ENCODE results near the gene ARFGAP3. TPM values are rescaled to one million over a fixed set of nuclear protein-coding genes. Genes with fewer than 3 reads are reported as not detected.

The ARFGAP3 gene
- total RNA-seq, 1 donor from 2014 or later, result 28.4 TPM

DNA sequence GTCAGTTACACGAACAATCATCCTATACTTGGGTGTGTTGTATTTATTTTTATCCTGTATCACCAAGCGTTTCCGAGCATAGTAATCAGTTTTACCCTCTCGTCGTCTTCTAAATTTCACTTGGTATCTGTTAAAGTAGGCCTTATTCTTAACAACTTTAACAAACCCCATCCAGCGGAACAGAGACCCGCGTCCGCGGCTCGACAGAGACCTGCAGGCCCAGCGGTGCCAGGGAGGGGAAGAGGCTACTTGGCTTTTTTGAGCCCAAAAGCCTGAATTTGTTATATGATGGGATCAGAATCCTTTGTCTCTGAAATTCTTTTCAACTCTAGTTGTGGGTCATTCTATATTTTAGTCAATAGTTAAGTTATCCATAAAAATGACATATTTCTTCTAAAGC lies 79.9 kb downstream of the ARFGAP3 start:
- H3K27ac Mint-ChIP-seq (ENCODE audit: unreplicated experiment), result no peak overlapping the region
- no peak overlapping the region for H3K4me3 Mint-ChIP-seq
- H3K36me3 Mint-ChIP-seq (ENCODE audit: low read depth), result no peaks in the 10 kb centered on the region
- no peaks in the 10 kb centered on the region for H3K27me3 Mint-ChIP-seq (ENCODE audit: low read depth)
- H3K9me3 Mint-ChIP-seq, result no peaks in the 10 kb centered on the region
- peaks cover 4% of the 10 kb centered on the region for H3K4me1 Mint-ChIP-seq
- TF ChIP-seq, protein P1, sequence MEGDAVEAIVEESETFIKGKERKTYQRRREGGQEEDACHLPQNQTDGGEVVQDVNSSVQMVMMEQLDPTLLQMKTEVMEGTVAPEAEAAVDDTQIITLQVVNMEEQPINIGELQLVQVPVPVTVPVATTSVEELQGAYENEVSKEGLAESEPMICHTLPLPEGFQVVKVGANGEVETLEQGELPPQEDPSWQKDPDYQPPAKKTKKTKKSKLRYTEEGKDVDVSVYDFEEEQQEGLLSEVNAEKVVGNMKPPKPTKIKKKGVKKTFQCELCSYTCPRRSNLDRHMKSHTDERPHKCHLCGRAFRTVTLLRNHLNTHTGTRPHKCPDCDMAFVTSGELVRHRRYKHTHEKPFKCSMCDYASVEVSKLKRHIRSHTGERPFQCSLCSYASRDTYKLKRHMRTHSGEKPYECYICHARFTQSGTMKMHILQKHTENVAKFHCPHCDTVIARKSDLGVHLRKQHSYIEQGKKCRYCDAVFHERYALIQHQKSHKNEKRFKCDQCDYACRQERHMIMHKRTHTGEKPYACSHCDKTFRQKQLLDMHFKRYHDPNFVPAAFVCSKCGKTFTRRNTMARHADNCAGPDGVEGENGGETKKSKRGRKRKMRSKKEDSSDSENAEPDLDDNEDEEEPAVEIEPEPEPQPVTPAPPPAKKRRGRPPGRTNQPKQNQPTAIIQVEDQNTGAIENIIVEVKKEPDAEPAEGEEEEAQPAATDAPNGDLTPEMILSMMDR (conservative IDR thresholded peaks at IDR 0.05), result no peak
- DNase-seq (ENCODE audit: low read depth, low spot score), result no peak

DNA sequence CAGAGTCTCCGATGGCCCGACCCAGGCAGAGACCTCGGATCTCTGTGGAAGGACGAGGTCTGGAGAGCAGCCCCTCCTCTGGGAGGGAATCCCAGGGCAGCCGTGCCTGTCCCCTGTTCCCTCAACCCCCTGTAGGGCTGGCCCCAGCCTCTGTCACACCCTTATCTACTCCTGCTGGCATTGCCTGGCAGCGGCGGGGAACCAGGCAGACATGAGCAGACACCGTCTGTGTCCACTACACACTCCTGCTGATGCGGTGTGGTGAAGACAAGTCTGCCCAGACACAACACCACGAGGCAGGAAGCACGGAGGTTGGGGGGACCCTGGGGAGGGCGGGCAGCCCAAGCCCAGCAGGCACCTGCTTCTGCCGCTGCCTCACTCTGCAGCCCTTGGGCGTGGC lies 83.9 kb downstream of the ARFGAP3 start:
- Mint-ChIP-seq H3K4me1 (peaks cover 3% of the 10 kb centered on the region), H3K36me3 (ENCODE audit: low read depth) (no peaks in the 10 kb centered on the region), H3K27me3 (ENCODE audit: low read depth) (no peaks in the 10 kb centered on the region), H3K27ac (ENCODE audit: unreplicated experiment) (no peak overlapping the region), H3K4me3 (no peak overlapping the region), H3K9me3 (no peaks in the 10 kb centered on the region)
- TF ChIP-seq, protein P1 (conservative IDR thresholded peaks at IDR 0.05), result no peak
- no peak for DNase-seq (ENCODE audit: low read depth, low spot score)

DNA sequence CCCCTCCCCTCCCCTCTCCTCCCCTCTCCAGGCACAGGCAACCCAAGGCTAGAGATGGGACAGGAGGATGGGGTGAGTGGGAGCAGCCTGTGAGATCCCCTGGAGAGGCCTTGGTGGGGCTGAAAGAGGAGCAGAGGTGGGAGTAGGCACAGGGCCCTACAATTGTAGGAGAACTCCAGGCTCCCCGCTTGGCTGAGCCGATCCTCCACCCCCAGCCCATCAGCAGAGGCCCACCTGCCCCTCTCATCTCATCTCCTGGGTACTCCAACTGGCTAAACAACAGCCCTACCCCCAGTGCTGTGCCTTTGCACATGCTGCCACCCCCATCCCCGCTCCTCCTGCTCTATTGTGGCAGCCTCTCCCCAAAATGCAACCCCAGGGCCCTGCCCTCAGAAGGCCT lies 84.4 kb downstream of the ARFGAP3 start:
- peaks cover 3% of the 10 kb centered on the region for H3K4me1 Mint-ChIP-seq

DNA sequence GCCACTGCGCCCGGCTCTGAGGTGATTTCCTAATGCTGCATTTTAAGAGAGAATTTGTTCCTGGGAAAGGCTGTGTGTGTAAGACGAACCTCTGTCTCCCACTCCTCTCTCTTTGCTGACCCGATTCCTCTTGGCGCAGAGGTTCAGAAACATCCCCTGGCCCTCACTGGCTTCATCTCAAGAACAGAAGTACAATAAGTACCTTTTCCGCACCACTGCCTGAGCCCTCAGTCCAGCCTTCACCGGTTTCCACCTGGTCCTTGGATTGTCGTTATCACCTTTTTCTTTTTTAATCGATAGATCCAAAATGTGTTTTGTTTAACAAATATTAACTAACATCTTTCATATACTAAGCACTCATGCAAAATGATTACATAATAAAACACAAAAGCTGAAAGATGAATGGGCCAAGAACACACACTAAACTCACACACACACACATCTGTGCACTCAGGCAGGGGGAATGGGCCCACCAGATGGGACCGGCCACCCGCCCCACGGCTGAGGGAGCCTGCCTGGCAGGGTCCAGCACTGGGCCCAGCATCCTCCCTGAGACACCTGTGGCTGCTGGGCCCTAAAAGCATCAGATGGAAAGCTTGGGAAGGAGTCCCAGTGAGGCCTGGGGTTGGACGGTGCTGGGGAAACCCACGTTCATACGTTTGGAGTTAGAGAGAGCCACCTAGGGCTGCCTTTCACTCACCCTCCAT lies 86.0 kb downstream of the ARFGAP3 start:
- H3K4me3 Mint-ChIP-seq, result no peak overlapping the region
- no peaks in the 10 kb centered on the region for H3K27me3 Mint-ChIP-seq (ENCODE audit: low read depth)
- no peaks in the 10 kb centered on the region for H3K9me3 Mint-ChIP-seq
- peaks cover 3% of the 10 kb centered on the region for H3K4me1 Mint-ChIP-seq
- no peaks in the 10 kb centered on the region for H3K36me3 Mint-ChIP-seq (ENCODE audit: low read depth)
- TF ChIP-seq, protein P1 (conservative IDR thresholded peaks at IDR 0.05), result no peak
- H3K27ac Mint-ChIP-seq (ENCODE audit: unreplicated experiment), result peak overlapping the region; percentile 15
- DNase-seq (ENCODE audit: low read depth, low spot score), result no peak

More for the DNA sequence above, 84.4 kb downstream of the ARFGAP3 start:
- Mint-ChIP-seq H3K36me3 (ENCODE audit: low read depth) (no peaks in the 10 kb centered on the region), H3K27ac (ENCODE audit: unreplicated experiment) (no peak overlapping the region), H3K27me3 (ENCODE audit: low read depth) (no peaks in the 10 kb centered on the region), H3K4me3 (no peak overlapping the region), H3K9me3 (no peaks in the 10 kb centered on the region)
- TF ChIP-seq, protein P1 (conservative IDR thresholded peaks at IDR 0.05), result no peak
- DNase-seq (ENCODE audit: low read depth, low spot score), result no peak

DNA sequence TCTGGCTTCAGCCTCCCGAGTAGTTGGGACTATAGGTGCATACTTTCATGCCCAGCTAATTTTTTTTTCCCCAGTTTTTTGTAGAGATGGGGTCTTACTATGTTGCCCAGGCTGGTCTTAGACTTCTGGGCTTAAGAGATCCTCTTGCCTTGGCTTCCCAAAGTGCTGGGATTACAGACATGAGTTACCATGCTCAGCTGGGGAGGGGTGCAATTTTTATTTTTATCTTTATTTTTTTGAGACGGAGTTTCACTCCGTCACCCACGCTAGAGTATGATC lies 86.7 kb downstream of the ARFGAP3 start:
- H3K9me3 Mint-ChIP-seq, result no peaks in the 10 kb centered on the region

More for the DNA sequence above, 86.7 kb downstream of the ARFGAP3 start:
- Mint-ChIP-seq H3K27ac (ENCODE audit: unreplicated experiment) (no peak overlapping the region), H3K36me3 (ENCODE audit: low read depth) (no peaks in the 10 kb centered on the region), H3K4me3 (no peak overlapping the region), H3K4me1 (peaks cover 3% of the 10 kb centered on the region), H3K27me3 (ENCODE audit: low read depth) (no peaks in the 10 kb centered on the region)
- TF ChIP-seq, protein P1 (conservative IDR thresholded peaks at IDR 0.05), result no peak
- DNase-seq (ENCODE audit: low read depth, low spot score), result no peak

Measured in neural crest cell (in vitro differentiated cells).